PC-9 (cell line): ENCODE results near the gene LSM10. TPM values are rescaled to one million over a fixed set of nuclear protein-coding genes. Genes with fewer than 3 reads are reported as not detected.

Source experiments
- BruUV-seq: library from RNA; stranded (reverse); fragments of 400-500 nt; replicated peaks from 2 replicates; lab custom pipeline; 2021; lab: Mats Ljungman, UMichigan
- CTCF ChIA-PET: fragments of 300-600 bp; sonication (Branson Sonifier 250); formaldehyde crosslinking; loops from one replicate; lab custom pipeline; 2022; ENCODE audit warnings: antibody characterized with exemption; lab: Charles Lee
- POLR2A ChIA-PET: fragments of 300-600 bp; sonication (Branson Sonifier 250); formaldehyde crosslinking; loops from one replicate; lab custom pipeline; 2022; ENCODE audit warnings: antibody characterized with exemption; ENCODE audit not compliant: unreplicated experiment; lab: Charles Lee
- DNase-seq, 2 experiments: peaks; one replicate each; pipeline versions ENCODE4 v3.0.0 to v3.0.0-alpha.2; 2015 to 2022; ENCODE audit warnings: mixed read lengths in 1 of 2
- H2AFZ ChIP-seq: fragments of 200-600 bp; sonication (generic); 2 replicates; pipeline ENCODE4 v1.8.1; 2017; ENCODE audit warnings: antibody characterized with exemption
- H3F3A ChIP-seq: fragments of 200-600 bp; sonication (generic); 2 replicates; pipeline ENCODE4 v1.8.1; 2017; ENCODE audit warnings: antibody characterized with exemption, mild to moderate bottlenecking, low read depth; ENCODE audit not compliant: insufficient read depth
- H3K27ac ChIP-seq: fragments of 200-600 bp; sonication (generic); 2 replicates; pipeline ENCODE4 v1.6.1; 2016; ENCODE audit warnings: mixed run types
- H3K27me3 ChIP-seq: fragments of 200-600 bp; sonication (generic); 2 replicates; pipeline ENCODE4 v1.6.1; 2016; ENCODE audit warnings: low read depth, mixed run types; ENCODE audit not compliant: insufficient read depth
- H3K36me3 ChIP-seq: fragments of 200-600 bp; sonication (generic); 2 replicates; pipeline ENCODE4 v1.6.1; 2016; ENCODE audit warnings: low read depth, mixed run types
- H3K4me1 ChIP-seq: fragments of 200-600 bp; sonication (generic); replicated peaks from 2 replicates; pipeline ENCODE4 v1.6.1; 2016; ENCODE audit warnings: mixed run types; ENCODE audit not compliant: insufficient read depth
- H3K4me2 ChIP-seq: fragments of 200-600 bp; sonication (generic); 2 replicates; pipeline ENCODE4 v1.6.1; 2017; ENCODE audit warnings: mixed run types
- H3K4me3 ChIP-seq: fragments of 200-600 bp; sonication (generic); 2 replicates; pipeline ENCODE4 v1.6.1; 2016; ENCODE audit warnings: mixed run types
- H3K79me2 ChIP-seq: fragments of 200-600 bp; sonication (generic); 2 replicates; pipeline ENCODE4 v1.6.1; 2017; ENCODE audit warnings: low read depth, mixed run types
- H3K9me2 ChIP-seq: fragments of 200-600 bp; sonication (generic); 2 replicates; pipeline ENCODE4 v1.8.1; 2017; ENCODE audit warnings: mild to moderate bottlenecking; ENCODE audit not compliant: insufficient read depth
- H3K9me3 ChIP-seq: fragments of 200-600 bp; sonication (generic); 2 replicates; pipeline ENCODE4 v1.8.1; 2016; ENCODE audit warnings: low read depth; ENCODE audit not compliant: insufficient read depth
- H4K20me1 ChIP-seq: fragments of 200-600 bp; sonication (generic); 2 replicates; pipeline ENCODE4 v1.8.1; 2017; ENCODE audit not compliant: insufficient read depth
- EZH2 ChIP-seq: fragments of 200-600 bp; sonication (generic); IDR thresholded peaks from 2 replicates; pipeline ENCODE4 v1.8.0; 2017; ENCODE audit warnings: antibody characterized with exemption, low read depth
- intact Hi-C: fragments of 100-400 bp; cut with micrococcal nuclease; formaldehyde crosslinking; loops from one replicate; pipeline ENCODE4 v1.10.0; 2022; ENCODE audit not compliant: unreplicated experiment
- total RNA-seq: library from RNA; stranded (reverse); gene quantifications from 2 replicates; pipeline ENCODE4 v1.2.3, GENCODE V29; 2021
- TF ChIP-seq, protein P1 (sequence below): fragments of 200-600 bp; sonication (generic); conservative IDR thresholded peaks from 2 replicates; pipeline ENCODE4 v1.6.1; 2017; ENCODE audit warnings: mixed run types, antibody characterized with exemption, mild to moderate bottlenecking, moderate library complexity

The LSM10 gene
- total RNA-seq, 1 experiment from 2014 or later, result 39.7 TPM

DNA sequence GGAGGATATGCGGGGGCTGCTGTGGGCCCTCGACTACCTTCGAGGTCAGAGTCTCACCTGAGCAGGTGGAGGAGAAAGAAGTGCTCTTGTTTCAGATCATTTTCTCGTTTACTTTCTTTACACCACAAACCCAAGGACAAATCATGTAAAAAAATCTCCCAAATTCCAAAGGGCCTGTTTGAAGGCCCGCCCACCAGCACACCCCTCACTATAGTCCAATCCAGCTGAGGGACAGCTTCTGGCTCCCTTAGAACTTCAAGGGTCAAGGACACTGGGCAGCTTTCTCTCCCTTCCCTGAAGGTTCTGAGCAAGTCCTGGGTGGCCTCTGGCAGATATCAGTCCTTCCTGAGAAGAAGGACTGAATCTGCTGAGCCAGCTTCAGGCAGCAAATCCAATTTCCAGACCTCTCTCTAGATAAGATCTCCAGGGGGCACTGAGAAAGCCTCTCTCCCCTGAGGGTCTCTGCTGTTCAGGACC is 17.5 kb downstream of the LSM10 start:
- Histone ChIP-seq H3K36me3 (0 out of 2 replicates have a peak, but pooled peaks cover 7% of the 10 kb centered on the region), H3K4me3 (no peak overlapping the region), H3K79me2 (peaks cover 96% of the 10 kb centered on the region), H4K20me1 (peaks cover 57% of the 10 kb centered on the region), H3K9me3 (no peaks in the 10 kb centered on the region), H3K27ac (peak overlapping the region; percentile 7; the same call in 1 of the 2 replicates), H3F3A (peaks cover 29% of the 10 kb centered on the region), H3K27me3 (no peaks in the 10 kb centered on the region), H3K4me1 (peaks cover 19% of the 10 kb centered on the region), H3K9me2 (no peaks in the 10 kb centered on the region), H2AFZ (no peak overlapping the region), H3K4me2 (no peak overlapping the region)
- intact Hi-C loops, result loop anchor here (10.0 kb wide), 1 partner anchor 75 kb away; the partner anchor contains the start of gene SH3D21
- POLR2A ChIA-PET, result no interaction called here
- DNase-seq, result no peak
- TF ChIP-seq EZH2, result no peak
- TF ChIP-seq, protein P1, sequence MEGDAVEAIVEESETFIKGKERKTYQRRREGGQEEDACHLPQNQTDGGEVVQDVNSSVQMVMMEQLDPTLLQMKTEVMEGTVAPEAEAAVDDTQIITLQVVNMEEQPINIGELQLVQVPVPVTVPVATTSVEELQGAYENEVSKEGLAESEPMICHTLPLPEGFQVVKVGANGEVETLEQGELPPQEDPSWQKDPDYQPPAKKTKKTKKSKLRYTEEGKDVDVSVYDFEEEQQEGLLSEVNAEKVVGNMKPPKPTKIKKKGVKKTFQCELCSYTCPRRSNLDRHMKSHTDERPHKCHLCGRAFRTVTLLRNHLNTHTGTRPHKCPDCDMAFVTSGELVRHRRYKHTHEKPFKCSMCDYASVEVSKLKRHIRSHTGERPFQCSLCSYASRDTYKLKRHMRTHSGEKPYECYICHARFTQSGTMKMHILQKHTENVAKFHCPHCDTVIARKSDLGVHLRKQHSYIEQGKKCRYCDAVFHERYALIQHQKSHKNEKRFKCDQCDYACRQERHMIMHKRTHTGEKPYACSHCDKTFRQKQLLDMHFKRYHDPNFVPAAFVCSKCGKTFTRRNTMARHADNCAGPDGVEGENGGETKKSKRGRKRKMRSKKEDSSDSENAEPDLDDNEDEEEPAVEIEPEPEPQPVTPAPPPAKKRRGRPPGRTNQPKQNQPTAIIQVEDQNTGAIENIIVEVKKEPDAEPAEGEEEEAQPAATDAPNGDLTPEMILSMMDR, result no peak
- CTCF ChIA-PET, result no interaction called here
- no TSS peak for BruUV-seq

DNA sequence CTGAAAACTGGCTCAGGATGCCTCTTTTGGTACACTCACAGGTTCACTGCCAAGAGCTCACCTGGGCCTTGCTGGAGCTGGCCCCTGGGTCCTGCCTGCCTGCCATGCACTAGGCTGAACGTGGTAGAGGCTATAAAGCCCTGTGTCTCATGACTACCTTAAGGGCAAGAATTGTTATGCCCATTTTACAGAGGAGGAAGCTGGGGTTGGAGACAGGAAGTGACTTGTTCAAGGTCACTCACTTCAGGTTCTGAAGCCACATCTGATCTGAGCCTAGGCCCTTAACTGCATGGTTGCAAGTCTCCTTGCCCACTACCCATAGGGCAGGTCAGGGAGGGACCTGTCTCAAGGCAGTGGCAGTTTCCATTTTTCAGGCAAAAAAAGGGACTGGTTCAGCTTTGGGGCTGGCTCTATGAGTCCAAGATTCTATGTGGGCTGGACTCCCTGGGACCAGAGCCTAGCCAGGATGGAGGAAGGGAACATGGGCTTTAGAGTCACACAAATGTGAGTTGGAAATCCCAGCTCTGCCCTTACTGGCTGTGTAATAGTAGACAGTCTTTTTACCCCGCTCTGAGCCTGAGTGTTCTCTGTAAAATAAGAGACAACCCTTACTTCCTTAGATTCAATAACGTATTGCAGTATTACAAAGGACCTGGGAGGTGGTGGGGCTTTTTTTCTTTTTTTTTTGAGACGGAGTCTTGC is 19.8 kb downstream of the LSM10 start:
- ChIA-PET CTCF (no interaction called here), POLR2A (no interaction called here)
- H4K20me1 ChIP-seq, result peaks cover 42% of the 10 kb centered on the region

DNA sequence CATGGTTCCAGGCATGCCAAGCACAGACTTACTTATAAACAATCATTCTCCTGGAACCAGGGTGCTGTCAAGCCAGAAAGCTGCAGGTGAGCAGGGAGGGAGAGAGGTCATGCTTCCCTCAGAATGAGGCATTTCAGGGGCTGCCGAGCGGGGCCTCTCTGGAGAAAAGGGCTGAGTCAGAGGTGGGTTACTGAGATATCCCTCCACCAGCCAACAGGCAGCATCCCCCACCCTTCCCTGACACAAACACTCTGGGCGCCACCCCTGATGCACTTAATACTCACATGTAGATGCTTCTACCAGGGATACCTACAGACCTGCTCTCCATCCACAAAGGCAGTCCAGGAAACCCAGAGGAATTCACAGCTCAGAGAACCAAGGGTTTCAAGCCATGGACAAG is 25.1 kb downstream of the LSM10 start:
- H3K4me2 ChIP-seq, result peak overlapping the region; percentile 87
- H4K20me1 ChIP-seq, result peaks cover 14% of the 10 kb centered on the region
- TF ChIP-seq, protein P1, result no peak
- TF ChIP-seq EZH2, result no peak
- no peaks in the 10 kb centered on the region for H3K27me3 ChIP-seq
- H3K9me3 ChIP-seq, result no peaks in the 10 kb centered on the region
- no peak overlapping the region for H3K4me3 ChIP-seq
- ChIA-PET CTCF (interaction anchor here (0.6 to 0.7 kb wide), 3 partner anchors 11 to 150 kb away, joined by 3 to 8 read pairs (median 7); no protein-coding TSS in a partner anchor), POLR2A (no interaction called here)
- H3K36me3 ChIP-seq, result peaks cover 12% of the 10 kb centered on the region; the same call in 1 of the 2 replicates
- no peak for DNase-seq
- H3F3A ChIP-seq, result peaks cover 67% of the 10 kb centered on the region
- peak overlapping the region; percentile 94 for H3K27ac ChIP-seq
- H3K4me1 ChIP-seq, result peaks cover 49% of the 10 kb centered on the region
- intact Hi-C loops, result no loop called here
- peaks cover 75% of the 10 kb centered on the region for H3K79me2 ChIP-seq
- no TSS peak for BruUV-seq
- H2AFZ ChIP-seq, result no peak overlapping the region
- H3K9me2 ChIP-seq, result no peaks in the 10 kb centered on the region

More for the DNA sequence above, 19.8 kb downstream of the LSM10 start:
- no peak overlapping the region for H3K4me3 ChIP-seq
- no peak overlapping the region for H3K4me2 ChIP-seq
- peaks cover 34% of the 10 kb centered on the region for H3F3A ChIP-seq
- DNase-seq, result no peak
- no TSS peak for BruUV-seq
- 0 out of 2 replicates have a peak, but pooled peaks cover 7% of the 10 kb centered on the region for H3K36me3 ChIP-seq
- H3K79me2 ChIP-seq, result peaks cover 81% of the 10 kb centered on the region
- no peak for TF ChIP-seq EZH2
- TF ChIP-seq, protein P1, result no peak
- no peaks in the 10 kb centered on the region for H3K9me3 ChIP-seq
- no peaks in the 10 kb centered on the region for H3K27me3 ChIP-seq
- H3K27ac ChIP-seq, result no peak overlapping the region
- no peaks in the 10 kb centered on the region for H3K9me2 ChIP-seq
- intact Hi-C loops, result no loop called here
- peaks cover 27% of the 10 kb centered on the region for H3K4me1 ChIP-seq
- H2AFZ ChIP-seq, result no peak overlapping the region
